SK-N-MC (cell line): Measurements from ENCODE around the gene SEC24C.

Experiments used
- EZH2 ChIP-seq: fragments of 200-600 bp; sonication (generic); IDR thresholded peaks from one replicate; pipeline ENCODE4 v1.6.1; 2017; ENCODE audit warnings: antibody characterized with exemption
- POLR2AphosphoS5 ChIP-seq: IDR thresholded peaks from 2 replicates; pipeline ENCODE4 v1.6.1; 2012; ENCODE audit warnings: mild to moderate bottlenecking, low read depth, low read length, borderline replicate concordance

DNA sequence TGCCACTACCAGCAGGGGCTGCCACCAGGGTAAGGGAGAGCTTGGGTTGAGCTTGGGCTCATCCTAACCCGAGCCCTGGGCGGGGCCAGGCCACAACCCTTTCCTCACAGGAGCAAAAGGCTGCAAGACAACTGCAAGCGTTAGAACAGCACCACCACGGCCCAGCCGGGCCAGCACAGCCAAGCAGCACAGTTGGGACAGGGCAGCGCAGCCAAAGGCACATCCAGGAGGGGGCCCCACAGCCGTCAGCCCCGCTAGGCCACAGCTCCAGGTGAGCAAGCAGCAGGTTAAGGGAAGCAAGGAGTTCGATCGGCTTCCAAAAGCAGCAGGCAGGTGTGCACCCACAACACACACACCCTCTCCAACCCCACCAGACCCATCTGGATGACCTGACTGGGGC is 74.2 kb downstream of the SEC24C start:
- TF ChIP-seq POLR2AphosphoS5 (no peak), EZH2 (no peak)
